HG03439 (cell line): ENCODE measurements around the gene NEUROD2.

ENCODE experiments used
- ATAC-seq: cut with Tn5 transposase; IDR thresholded peaks from one replicate; pipeline ENCODE4 v1.9.1; 2021; ENCODE audit warnings: mild to moderate bottlenecking, moderate library complexity; ENCODE audit not compliant: unreplicated experiment

NEUROD2 gene

GRCh38 chr17:39635614-39636176, 28.0 kb upstream of the NEUROD2 start:
- no peak for ATAC-seq

GRCh38 chr17:39634384-39634871, 26.7 kb upstream of the NEUROD2 start:
- ATAC-seq, result no peak

- ATAC-seq, result no peak
These were observed 26.0 kb upstream of the NEUROD2 start for GRCh38 chr17:39633570-39634183.

- ATAC-seq, result no peak
These were observed 24.6 kb upstream of the NEUROD2 start for GRCh38 chr17:39632153-39632941.

GRCh38 chr17:39631403-39631802, 23.7 kb upstream of the NEUROD2 start:
- ATAC-seq, result no peak

GRCh38 chr17:39629898-39630297, 22.2 kb upstream of the NEUROD2 start:
- ATAC-seq, result no peak

- no peak for ATAC-seq
These were observed 21.8 kb upstream of the NEUROD2 start for GRCh38 chr17:39629494-39629880.

GRCh38 chr17:39628655-39629493, 21.2 kb upstream of the NEUROD2 start:
- ATAC-seq, result no peak

- ATAC-seq, result no peak
These were observed 20.2 kb upstream of the NEUROD2 start for GRCh38 chr17:39627712-39628516.

- ATAC-seq, result no peak
These were observed 19.5 kb upstream of the NEUROD2 start for GRCh38 chr17:39627047-39627711.

- ATAC-seq, result no peak
These were observed 18.7 kb upstream of the NEUROD2 start, which contains the start of gene PPP1R1B for GRCh38 chr17:39626171-39627046. Gene PPP1R1B, plus strand, starts transcription at chr17:39626952. Its CDS starts 441 bp downstream, at chr17:39627393.

- no peak for ATAC-seq
These were observed 17.6 kb upstream of the NEUROD2 start for GRCh38 chr17:39625198-39625785.

- ATAC-seq, result no peak
These were observed 16.6 kb upstream of the NEUROD2 start for GRCh38 chr17:39624313-39624712.

- ATAC-seq, result peak; percentile 54
These were observed 15.7 kb upstream of the NEUROD2 start for GRCh38 chr17:39623356-39623950.

- peak; percentile 18 for ATAC-seq
These were observed 14.8 kb upstream of the NEUROD2 start for GRCh38 chr17:39622380-39623006.

GRCh38 chr17:39621523-39622379, 14.0 kb upstream of the NEUROD2 start:
- ATAC-seq, result peak; percentile 68

GRCh38 chr17:39619786-39620101, 12.0 kb upstream of the NEUROD2 start:
- no peak for ATAC-seq
